ENCODE data around the gene NMT1. TPM values are rescaled to one million over a fixed set of nuclear protein-coding genes. Genes with fewer than 3 reads are reported as not detected.

Gene NMT1
- total and polyA plus RNA-seq, 2 of the 13 experiments (the other 11 are each of a cell fraction or from before 2014, with no cell fraction given), result 75.7 to 142 TPM

GRCh38 chr17:45021607-45022287 lies 39.4 kb upstream of the NMT1 start (continued):
- TF ChIP-seq THAP8 (CRISPR knock-in tag; IDR thresholded peaks at IDR 0.05; ENCODE audit: borderline replicate concordance) (peak; percentile 90), MIER2 (CRISPR knock-in tag; IDR thresholded peaks at IDR 0.05) (no peak), ZNF501 (CRISPR knock-in tag; IDR thresholded peaks at IDR 0.05) (peak; percentile 89), PRDM15 (CRISPR knock-in tag; IDR thresholded peaks at IDR 0.05) (no peak), ZNF629 (CRISPR knock-in tag; conservative IDR thresholded peaks at IDR 0.05) (no peak; the same call in 1 of the 2 replicates), ZNF232 (CRISPR knock-in tag; IDR thresholded peaks at IDR 0.05; ENCODE audit: borderline replicate concordance) (no peak; the same call in 1 of the 2 replicates), ZFP36 (IDR thresholded peaks at IDR 0.05; ENCODE audit: borderline replicate concordance, low read depth, low read length, partially characterized antibody) (no peak), EHMT2 (IDR thresholded peaks at IDR 0.05; ENCODE audit: borderline replicate concordance, low read depth, low read length) (no peak), ZBTB46 (CRISPR knock-in tag; IDR thresholded peaks at IDR 0.05; ENCODE audit: borderline replicate concordance) (no peak), ZNF441 (CRISPR knock-in tag; IDR thresholded peaks at IDR 0.05; ENCODE audit: borderline replicate concordance) (no peak), EZH2 (conservative IDR thresholded peaks at IDR 0.05; ENCODE audit: low read depth, low read length) (no peak), TCF12 (IDR thresholded peaks at IDR 0.05) (no peak), TCF12 (CRISPR knock-in tag; IDR thresholded peaks at IDR 0.05) (0 out of 2 replicates have a peak, but pooled peaks have one; percentile 55), ZNF362 (CRISPR knock-in tag; IDR thresholded peaks at IDR 0.05; ENCODE audit: borderline replicate concordance) (no peak), POLR2AphosphoS2 (IDR thresholded peaks at IDR 0.05; ENCODE audit: low read depth, low read length) (no peak)
- TF ChIP-seq, protein P1, sequence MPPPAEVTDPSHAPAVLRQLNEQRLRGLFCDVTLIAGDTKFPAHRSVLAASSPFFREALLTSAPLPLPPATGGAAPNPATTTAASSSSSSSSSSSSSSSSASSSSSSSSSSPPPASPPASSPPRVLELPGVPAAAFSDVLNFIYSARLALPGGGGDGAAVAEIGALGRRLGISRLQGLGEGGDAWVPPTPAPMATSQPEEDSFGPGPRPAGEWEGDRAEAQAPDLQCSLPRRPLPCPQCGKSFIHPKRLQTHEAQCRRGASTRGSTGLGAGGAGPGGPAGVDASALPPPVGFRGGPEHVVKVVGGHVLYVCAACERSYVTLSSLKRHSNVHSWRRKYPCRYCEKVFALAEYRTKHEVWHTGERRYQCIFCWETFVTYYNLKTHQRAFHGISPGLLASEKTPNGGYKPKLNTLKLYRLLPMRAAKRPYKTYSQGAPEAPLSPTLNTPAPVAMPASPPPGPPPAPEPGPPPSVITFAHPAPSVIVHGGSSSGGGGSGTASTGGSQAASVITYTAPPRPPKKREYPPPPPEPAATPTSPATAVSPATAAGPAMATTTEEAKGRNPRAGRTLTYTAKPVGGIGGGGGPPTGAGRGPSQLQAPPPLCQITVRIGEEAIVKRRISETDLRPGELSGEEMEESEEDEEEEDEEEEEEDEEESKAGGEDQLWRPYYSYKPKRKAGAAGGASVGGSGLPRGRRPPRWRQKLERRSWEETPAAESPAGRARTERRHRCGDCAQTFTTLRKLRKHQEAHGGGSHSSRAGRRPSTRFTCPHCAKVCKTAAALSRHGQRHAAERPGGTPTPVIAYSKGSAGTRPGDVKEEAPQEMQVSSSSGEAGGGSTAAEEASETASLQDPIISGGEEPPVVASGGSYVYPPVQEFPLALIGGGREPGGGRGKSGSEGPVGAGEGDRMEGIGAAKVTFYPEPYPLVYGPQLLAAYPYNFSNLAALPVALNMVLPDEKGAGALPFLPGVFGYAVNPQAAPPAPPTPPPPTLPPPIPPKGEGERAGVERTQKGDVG (CRISPR knock-in tag; IDR thresholded peaks at IDR 0.05; ENCODE audit: borderline replicate concordance), result no peak

All from HepG2 (cell line).